ENCODE data around the gene AKAP8.

DNA sequence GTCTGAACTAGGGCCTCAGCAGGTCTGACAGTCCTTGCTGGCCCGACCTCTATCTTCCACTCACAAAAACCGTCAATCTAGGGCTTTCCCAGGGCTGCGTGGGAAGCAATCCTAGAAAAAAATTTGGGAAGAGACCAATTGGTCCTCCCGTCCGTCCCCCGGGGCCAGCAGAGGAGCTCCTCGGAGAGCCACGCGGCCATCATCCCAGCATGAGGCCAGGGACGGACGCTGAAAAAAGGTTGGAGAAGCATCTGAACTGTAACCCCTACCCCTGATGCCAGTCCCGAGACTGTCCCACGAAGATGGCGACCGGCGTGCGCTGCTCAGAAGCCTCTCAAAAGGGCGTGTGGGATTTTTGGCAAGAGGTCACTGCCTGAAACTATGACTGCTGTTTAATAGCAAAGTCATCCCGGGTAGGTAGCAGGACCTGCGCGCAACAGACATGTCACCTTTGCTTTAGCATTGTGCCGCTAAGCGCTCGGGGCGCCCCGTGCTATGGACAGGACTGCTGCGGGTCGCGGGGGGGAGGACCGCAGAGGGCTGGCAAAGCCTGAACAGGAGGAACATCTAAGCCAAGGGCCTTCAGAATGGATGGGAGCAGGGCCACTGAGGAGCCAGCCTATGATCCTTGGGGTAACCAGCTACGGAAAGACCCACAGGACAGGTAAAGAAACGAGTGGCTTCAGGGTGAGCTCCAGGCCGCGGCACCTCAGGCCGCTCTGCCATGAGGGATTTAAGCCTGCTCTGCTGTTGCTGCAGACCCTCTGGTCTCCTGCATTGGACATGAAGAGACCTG lies 10.6 kb downstream of the AKAP8 start:
- TF ChIP-seq, protein P1, sequence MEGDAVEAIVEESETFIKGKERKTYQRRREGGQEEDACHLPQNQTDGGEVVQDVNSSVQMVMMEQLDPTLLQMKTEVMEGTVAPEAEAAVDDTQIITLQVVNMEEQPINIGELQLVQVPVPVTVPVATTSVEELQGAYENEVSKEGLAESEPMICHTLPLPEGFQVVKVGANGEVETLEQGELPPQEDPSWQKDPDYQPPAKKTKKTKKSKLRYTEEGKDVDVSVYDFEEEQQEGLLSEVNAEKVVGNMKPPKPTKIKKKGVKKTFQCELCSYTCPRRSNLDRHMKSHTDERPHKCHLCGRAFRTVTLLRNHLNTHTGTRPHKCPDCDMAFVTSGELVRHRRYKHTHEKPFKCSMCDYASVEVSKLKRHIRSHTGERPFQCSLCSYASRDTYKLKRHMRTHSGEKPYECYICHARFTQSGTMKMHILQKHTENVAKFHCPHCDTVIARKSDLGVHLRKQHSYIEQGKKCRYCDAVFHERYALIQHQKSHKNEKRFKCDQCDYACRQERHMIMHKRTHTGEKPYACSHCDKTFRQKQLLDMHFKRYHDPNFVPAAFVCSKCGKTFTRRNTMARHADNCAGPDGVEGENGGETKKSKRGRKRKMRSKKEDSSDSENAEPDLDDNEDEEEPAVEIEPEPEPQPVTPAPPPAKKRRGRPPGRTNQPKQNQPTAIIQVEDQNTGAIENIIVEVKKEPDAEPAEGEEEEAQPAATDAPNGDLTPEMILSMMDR (IDR thresholded peaks at IDR 0.05; ENCODE audit: poor library complexity, severe bottlenecking): no peak
- TF ChIP-seq EP300 (conservative IDR thresholded peaks at IDR 0.05; ENCODE audit: poor library complexity, severe bottlenecking) (no peak), SMC3 (conservative IDR thresholded peaks at IDR 0.05; ENCODE audit: poor library complexity) (no peak)

Measured in neural cell (in vitro differentiated cells).